ENCODE data around the gene LGR4.

LGR4 gene

DNA sequence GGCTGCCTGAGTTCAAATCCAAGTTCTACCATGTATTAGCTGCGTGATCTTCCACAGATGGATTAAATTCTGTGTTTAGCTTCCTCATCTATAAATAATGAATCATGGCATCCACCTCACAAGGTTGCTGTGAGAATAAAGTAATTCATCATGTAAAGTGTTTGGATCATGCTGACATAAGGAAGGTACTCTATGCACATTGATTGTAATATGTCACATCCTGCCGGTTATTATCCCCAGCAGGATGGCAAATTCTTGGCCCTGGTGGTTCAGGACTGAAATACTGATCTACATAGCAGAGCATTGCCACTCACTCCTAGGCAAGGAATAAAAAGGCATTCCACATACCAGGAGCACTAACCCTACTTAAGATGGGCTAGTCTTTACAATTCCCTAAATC is 40.8 kb downstream of the LGR4 start:
- no peak for DNase-seq

DNA sequence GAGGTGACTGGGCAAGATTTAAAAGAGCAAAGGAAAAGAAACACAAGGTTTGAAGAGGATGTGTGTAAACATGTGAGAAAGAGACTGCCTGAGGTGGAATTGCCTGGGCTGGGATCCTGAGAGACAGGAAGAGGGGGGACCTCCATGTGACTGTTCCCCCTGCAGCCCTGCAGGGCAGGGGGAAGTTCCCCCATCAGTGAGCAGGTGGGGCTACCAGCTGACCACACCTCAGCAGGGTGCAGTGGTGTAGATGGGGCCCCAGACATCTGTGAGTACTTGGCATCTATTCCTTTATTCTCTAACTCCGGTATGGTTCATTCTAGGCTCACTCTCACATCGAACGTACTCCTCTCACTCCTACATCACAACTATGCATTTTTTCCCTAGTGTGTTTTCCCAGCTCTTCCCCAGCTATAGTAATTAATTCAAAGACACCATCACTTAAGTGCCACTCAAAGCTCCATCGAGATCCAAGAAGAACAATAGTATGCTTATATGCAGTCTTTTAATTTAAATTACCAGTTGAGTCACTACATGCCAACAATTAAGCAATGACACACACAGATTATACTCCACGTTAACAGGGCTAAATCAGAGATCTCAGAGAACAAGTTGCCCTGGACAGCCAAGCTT is 42.7 kb downstream of the LGR4 start:
- no peak for DNase-seq

DNA sequence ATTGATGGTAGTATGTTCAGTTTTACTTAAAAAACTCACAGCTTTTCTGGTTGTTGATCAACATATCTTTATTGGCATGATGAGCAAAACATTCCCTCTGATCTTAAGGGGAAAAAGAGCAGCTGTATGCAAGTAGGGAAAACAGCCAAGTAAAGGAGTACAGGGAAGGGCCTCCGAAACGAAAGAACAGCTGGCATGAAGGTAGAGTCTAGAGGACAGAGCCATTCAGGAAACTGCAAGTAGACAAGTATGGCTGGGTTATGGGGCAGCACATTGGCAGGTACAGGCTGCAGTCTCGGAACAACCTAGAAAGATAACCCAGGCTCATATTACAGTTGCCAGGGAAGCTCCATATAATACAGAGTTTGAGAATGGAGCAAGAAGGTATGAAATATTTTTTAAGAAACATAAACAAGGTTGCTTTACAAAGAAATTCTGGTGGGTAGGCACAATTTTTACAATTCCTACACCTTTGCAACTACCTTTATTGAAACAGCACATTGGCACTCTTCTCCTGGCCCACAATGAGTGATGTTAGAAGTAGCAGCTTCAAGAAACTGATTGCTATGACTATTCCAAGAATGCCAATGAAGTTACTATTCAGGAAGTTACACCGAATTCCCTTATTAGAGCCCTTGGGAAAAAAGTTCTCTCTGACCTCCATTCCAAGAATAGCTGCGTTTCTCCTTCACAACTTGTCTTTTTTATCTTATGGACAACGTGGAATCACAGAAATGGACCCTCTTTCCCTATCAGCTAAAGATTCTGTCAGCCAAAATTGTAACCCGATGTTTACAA is 45.2 kb downstream of the LGR4 start:
- DNase-seq, result no peak

DNA sequence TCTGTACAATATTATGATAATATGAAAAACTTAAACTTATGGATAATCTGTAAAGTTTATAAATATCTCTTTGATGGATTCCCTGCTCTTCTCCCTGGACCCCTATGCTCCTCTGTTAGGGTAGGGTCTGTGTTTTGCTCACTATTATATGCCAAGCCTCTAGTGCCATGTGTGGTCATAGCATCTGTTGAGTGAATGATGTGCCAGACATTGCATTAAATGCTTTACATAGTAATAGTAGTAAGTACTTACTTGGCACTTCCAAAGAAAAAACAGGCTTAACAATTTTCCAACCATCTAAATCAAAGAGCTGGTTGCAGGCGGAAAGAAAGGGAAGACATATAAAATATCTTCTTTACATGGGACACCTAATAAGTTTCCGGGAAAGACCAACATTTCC is 46.8 kb downstream of the LGR4 start:
- no peak for DNase-seq

DNA sequence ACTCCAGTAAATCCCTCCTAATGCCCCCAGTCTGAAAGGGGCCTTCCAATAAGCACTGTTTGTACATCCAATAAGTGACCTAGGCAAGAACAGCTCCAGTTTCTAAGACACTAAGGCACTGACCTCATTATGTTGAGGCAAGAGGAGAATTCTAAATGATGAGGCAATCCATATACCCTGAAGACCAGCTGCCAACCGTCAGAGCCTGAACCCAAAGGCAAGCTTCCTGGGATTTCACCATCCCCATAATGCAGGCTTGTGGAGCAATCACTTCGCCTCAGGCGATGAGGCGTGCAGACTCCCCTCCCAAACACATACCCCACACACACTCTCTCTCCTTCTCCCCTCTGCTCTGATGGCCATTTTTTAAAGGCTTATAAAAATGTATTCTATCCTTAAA is 49.5 kb downstream of the LGR4 start:
- DNase-seq, result peak in 2 of 56 donors; percentile 6 to 9

DNA sequence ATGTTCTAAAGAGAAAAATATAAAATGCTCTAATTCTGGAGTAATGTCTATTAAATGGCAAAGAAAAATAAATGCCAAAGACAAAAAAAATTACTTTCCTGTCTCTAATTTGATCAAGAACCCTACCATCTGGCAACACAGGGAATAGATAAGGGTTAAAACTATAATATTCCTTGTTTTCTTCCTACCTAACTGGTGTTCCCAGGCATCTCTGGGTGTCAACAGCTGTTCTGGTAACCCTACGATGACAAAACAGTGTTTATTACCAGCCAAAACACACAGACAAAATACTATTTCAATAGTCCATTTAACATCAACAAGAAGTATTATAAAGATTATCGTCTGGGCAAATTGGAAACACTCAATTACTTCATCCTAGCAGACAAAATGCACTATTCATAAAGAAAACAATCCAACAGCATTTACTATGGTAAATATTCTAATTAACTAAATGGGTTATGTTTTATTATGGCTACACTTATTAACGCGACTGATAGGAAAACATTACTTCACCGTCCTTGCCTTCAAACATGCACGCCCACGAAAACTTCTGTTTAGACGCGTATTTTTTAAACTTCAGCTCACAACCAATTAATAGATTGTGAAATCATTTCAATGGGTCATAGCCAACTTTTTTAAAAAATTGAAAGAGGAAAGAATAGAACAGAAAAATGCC is 50.6 kb downstream of the LGR4 start:
- no peak for DNase-seq

DNA sequence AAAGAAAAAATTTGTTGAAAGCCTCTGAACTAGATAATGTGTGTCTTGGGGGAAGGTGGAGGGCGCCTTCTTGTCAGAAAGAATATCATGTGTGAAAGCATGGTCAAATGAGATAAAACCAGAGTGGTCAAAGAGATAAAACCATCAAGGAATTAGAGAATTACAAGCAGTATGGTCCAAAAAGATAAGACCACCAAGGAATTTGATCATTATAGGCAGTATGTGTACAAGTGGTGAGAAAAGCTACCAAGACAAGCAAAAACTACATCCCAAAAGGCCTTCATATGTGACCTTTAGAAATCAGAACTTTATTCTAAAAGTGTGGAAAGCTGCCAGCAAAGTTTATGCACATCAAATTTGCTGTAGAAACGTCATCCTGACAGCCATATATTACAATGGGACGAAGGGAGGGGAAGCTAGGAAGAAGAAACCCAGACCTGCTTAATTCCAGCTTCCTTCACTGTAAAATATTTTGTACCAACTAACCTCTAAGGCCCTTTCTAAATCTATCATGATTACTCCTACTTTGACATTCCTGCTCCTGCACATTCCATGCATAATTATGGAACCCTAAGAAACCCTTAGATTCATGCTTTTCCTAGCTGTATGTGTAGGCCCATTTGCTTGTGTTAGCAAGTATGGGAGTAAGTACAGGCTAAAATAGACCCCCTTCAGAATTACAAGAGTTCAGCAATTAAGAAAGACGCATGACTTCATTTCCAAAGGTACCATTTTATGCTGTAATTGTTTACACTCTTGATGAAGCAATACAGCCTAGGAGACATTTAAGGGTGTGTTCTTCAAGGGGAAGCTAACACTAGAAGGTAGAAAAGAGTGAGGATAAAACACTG is 51.6 kb downstream of the LGR4 start:
- DNase-seq, result no peak

DNA sequence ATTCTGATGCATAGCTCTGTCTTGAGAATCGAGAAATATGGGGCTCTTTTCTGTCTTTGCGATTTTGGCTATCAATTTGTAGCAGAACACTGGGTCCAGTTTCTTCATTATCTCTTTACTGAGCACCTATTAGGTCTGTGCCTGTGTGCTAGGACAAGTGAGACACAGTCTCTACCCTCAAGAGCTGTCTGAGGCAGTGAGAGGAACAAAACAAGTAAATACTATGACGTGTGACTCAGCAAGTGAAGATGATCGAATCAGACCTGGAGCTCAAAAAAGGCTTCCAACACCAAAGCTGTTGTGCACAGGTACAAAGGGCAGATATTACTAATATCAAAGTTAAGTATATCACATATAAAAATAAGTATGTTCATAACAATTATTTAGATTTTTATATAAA is 52.4 kb downstream of the LGR4 start:
- DNase-seq, result no peak

DNA sequence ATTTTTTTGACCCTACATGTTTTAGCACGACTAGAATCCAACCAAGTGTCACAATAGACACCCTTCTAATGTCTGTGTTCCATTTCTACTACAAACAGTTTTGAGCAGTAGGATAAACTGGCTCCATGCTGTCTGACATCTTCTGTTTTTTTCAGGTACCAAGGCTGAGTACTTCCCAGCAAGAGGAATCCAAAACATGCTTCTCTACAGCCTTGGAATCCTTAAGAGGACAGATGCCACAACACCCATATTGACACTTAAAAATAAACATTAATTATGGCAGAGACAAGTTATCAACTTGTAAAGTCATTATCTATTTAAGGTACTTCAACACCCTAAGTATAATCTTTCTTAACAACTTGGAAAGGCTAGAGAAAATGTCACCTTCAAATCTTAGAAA is 54.2 kb downstream of the LGR4 start:
- DNase-seq, result no peak

DNA sequence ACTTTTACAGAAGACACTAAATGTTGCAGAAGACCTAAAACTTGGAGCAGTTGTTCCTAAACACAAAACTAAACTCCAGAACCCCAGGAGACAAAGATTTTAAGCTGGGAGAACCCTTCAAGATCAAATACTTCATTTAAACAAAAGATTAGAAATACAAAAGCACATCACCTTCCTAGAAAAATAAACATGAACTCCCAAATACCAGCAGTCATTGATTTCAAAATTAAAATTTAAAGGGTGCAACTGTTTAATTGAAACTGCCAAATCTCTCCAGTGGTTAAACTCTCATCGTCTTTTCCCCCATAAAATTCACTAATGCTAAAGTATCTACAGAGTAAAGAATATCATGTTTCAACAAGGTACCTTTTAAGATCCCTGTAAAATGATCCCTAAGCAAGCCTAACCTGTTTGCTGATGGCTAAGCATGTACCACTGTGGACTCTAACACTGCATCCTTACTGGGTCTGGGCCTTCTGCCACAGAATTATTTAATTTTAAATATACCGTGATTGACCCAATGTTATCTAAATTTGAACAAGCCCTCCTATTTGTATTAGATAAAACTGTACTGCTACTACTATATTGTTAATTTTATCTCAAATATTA is 55.9 kb downstream of the LGR4 start:
- no peak for DNase-seq

DNA sequence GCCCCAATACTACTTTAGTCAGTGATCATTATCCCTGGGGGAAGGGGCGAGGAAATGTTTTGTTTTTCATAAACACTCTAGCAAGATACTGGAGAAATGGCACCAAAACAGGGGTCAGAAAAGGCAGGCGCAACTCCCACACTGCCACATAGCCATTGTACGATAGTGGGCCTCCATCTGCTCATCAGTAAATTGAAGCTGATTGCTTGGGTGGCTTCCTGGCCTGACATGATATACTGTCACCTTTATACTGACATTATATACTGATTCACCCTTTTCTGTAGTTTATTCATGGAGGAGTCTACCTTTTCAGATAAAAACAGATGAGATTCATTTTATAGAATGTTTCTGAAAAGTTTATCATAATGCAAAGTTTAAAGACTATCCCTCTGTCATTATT is 57.9 kb downstream of the LGR4 start:
- DNase-seq, result no peak

DNA sequence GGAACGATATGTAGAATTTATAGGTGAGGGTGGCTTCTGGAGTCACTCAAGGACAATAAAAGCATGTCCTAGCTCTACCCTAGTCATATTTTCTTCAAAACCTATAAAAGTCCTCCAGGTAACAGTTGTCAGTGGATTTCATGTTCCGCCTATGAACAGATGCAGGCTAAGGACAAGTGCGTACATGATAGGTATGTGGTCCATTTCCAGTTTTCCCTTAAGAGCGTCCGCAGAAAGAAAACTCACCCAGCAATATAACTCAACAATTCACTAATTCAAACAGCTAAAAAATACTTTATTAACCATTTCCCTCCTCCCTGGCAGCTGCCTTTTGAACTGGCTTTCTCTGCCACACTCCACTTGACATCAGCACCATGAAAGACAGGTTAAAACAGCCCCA is 59.4 kb downstream of the LGR4 start:
- no peak for DNase-seq

DNA sequence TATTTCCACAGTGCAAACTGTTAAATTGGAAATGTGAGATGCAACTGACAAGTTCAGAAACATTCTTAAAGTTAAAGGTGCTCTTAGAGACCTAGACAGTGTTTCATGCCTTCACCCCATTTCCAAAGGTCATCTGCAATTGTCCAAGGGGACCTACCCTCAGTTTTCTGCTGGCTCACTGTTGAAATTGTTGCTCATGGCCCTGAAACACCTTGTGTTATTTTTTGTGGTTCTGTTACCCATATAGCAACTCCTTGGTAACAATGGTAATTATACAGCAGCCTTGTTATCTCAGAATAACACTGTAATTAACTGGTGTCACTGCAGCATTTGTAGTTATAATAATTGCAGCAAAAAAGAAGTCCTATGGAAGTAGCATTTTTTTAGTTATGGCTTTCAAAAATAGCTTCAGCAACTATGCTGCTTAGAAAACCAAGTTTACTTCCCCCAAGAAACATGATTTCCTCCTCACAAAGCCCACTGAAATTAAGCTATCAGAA is 60.3 kb downstream of the LGR4 start:
- no peak for DNase-seq

DNA sequence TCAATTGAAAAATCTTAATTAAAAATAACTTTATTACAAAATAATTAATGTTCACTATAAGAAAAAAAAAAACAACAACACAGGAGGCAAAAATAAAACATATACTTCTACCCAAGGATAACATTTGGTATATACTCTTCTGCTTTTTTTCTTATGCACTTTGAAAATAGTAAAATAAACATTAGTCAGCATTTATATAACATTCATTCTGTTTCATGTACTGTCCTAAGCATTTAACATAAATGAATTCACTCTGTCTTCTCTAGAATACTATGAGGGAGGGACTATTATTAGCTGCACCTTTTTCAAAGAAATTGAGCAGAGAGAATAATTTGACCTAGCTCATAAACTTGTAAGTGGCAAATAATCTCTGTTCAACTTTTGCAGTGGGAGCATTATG is 61.3 kb downstream of the LGR4 start:
- DNase-seq, result no peak

DNA sequence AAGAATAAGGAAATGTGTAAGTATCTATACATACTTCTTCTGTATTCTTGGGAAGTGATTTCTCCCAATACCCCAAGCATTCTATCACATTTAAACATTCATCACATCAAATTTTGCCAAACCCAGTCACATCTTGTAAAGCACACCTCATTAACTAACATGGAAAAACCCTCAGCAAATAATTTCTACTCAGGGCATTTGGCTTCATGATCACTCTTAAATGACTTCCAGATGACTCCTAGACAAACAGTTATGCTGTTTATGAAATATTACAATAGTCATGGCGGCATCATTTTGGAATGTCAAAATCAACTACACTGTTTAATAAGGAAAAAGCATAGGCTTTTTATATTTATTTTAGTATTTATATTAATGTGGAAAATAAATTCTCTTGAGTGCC is 62.3 kb downstream of the LGR4 start:
- no peak for DNase-seq

DNA sequence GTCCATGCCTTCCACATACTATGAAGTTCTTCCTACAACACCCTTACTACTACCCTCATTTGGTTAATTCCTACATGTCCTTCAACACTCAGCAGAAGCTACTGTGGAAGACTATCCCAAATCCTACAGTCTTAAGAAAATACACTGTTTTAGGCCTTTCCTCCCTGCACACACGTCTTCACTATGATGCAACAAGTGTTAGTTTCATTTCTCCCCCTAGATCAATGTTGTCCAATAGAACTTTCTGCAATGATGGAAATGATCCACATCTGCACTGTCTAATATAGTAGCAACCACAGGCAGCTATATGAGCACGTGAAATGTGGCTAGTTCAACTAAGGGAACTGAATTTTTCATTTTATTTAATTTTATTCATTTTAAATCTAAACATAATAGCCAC is 62.8 kb downstream of the LGR4 start:
- no peak for DNase-seq

DNA sequence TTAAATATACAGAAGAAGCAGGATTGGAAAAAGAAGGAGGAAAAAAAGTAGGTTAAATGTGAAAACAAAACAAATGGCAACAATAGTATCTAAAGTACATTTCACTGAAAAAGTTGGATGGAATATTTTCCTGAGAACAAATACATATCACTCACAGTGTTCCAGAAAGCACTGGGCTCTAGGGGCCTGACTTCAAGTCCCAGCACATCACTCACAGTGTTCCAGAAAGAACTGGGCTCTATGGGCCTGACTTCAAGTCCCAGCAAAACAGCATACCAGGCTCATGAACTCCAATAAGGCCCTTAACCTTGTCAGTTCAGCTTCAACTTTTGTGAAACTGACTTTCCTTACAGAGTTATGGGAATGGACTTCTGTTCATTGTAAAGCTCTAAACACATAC is 63.5 kb downstream of the LGR4 start:
- DNase-seq, result no peak

DNA sequence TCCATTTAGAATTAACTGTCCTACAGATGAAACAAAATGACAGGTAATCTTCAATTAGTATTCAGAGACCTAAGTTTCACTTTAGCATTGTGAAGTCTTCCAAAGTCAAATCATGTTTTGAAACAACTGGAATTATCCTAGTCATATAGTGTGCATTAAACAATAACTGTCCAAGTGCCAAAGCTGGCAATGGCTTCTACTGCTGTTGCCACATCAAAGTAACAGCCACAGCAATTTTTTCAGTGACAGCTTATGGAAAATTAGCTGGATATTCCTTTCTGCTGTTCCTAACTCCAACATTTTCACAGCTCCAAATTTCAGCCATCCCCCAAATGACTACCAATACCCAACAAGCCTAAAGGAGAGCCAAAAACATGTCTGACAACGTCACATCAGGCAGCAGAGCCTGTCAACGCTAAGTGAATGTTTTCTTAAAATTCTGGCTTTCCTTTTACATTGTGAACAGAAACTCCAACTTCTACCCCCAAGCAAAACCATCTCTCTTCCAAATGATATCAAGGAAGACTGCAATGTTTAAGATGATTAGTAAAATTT is 64.3 kb downstream of the LGR4 start:
- no peak for DNase-seq

DNA sequence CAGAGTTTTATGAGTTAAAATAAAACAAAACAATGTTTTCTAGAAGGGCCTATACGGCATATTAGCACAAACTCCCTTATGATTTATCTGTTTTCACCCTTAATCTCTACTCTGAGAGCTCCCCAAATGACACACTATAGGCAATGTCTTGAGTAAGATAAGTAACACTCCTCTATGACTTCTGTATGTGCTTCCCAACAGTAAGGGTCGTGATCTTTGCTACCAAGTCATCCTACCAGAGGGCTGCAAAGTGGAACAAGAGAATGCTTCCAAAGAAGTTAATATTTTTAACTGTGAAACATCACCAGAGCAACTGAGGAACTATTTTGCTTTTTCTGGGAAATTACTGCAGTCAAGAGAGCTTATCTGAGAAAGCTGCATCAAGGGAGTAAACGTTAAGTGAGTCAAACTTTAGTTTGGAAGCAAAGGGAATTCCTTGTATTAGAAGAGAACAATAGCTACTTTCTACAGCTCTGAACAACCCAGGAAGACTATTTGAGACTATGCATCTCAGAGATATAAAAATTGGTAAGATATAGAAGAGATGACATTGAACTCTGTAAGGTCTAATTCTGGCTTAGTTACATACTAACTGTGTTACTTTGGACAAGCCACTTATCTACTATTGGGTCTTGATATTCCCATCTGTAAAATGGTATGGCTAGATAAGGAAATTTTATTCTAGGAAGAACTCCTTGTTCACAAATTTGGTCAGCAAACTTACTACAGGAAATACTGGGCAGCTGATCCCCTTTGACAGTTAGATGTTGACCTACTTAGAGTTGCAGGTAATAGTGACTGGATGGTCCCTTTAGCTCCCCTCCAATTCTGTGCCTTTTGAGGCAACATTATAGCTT is 65.9 kb downstream of the LGR4 start:
- DNase-seq, result no peak

DNA sequence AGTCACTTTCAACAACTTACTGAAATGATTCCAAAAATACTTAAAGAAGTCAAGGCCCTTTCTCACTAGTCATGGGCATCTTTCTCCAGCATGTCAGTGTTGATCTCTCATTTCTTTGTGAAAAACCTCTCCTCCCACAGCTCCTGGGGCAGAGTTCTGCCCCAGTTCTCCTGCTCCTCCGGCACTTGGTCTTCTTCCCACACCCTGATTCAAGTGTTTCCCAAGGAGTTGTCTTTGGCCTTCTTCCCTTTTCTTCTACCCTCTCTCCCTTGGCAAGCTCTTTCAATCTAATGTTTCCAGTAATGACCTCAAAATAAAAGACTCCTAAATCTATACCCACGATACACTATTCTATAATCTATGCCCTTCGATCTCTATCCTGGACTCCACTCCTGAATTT is 67.5 kb downstream of the LGR4 start:
- peak in 1 of 56 donors; percentile 6 for DNase-seq
